Measurements from ENCODE around the gene MSGN1.

DNA sequence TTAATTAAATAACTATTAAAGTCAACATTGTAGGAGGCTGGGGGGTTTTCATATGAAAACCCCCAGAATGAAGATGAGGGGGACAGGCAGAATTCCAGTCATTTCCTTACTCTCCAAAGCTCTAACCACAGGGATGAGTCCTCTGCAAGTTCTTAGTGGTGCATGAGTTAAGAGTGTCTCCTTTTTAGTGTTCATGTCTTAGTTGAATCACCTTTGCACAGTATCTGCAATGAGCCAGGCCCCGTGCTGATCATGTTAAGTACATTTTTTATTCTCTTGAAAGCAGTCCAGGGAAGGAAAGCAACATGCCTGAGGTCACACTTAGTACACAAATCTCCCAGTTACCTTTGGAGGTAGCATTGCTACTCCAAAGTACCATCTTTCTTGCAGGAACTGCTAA lies 25.7 kb upstream of the MSGN1 start:
- TF ChIP-seq CTCF (IDR thresholded peaks at IDR 0.05; ENCODE audit: low read length) (no peak), EZH2 (IDR thresholded peaks at IDR 0.05; ENCODE audit: borderline replicate concordance, low read length) (no peak)

Measured in OCI-LY1 (cell line).